Measurements from ENCODE around the gene NUP214. TPM values are rescaled to one million over a fixed set of nuclear protein-coding genes. Genes with fewer than 3 reads are reported as not detected.

The NUP214 gene
- total and polyA plus RNA-seq, 2 of the 8 experiments (the other 6 are each of a cell fraction or from before 2014, with no cell fraction given): 28.6 to 50.2 TPM

DNA sequence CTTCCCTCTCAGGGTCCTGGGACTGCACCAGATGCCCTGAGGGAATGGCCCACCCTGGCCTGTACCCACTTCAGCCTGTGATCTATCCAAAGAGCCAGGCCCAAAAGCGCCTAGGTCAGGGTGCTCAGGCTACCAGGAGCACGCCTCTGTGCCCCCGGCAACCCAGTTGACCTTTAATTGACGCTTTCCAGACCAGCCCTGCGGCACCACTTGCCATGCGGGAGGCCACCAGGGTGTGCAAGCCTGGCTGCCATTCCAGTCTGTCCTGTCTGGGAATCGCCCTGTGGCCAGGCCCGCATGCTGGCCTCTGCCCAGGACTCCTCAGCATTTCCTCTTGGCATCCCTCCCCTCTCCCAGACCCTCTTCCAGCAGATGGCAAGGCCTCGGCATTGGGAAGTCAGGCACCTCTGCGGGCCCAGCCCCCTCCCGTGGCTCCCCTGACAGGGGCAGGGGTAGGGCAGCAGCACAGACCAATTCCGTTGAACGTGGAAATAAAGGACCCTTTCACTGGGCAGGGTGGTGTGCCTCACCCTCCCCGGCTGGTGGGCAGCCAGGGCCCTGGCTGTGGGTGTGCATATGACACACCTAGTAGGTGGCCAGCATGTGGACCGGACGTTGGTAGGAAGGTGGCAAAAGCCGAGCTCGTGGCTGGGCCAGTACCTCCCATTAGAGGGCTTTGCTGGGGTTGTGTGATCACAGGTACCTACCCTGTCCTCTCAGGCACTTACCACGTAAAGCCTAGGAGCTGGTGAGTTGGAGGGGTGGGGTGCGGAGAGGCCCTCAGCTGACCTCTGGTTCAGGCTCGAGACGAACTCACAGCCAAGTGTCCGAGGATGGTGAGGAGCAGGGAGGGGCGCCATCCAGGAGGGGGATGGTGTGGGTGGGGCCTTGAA lies 32.6 kb upstream of the NUP214 start:
- peaks cover 3% of the 10 kb centered on the region; the same call in 1 of the 2 replicates for H3K79me1 ChIP-seq (ENCODE audit: low read depth, low read length)
- no peak overlapping the region for H2BK20ac ChIP-seq (ENCODE audit: low read length)

More for the DNA sequence above, 32.6 kb upstream of the NUP214 start:
- CTCF ChIA-PET (ENCODE audit: partially characterized antibody): interaction anchor here (1.0 to 3.7 kb wide), 4 partner anchors 13 to 67 kb away, joined by 3 to 24 read pairs (median 3); no protein-coding TSS in a partner anchor
- peaks cover 0 to 12% (median 9%) of the 10 kb centered on the region in 4 experiments; a peak in 6 of 7 replicates for H3K4me1 ChIP-seq (replicated peaks in 1 of 4; ENCODE audit: control insufficient read depth in 3 of 4, insufficient read depth in 4 of 4, low read length in 3 of 4)
- peaks cover 0 to 7% of the 10 kb centered on the region in 2 experiments; a peak in 1 of 4 replicates for H3K79me2 ChIP-seq (ENCODE audit: control insufficient read depth in 1 of 2, insufficient read depth in 2 of 2, low read length in 2 of 2)
- H3K56ac ChIP-seq (replicated peaks; ENCODE audit: insufficient read length, low read depth, low read length): no peak overlapping the region
- H2BK5ac ChIP-seq (ENCODE audit: low read depth, low read length): 0 out of 2 replicates have a peak overlapping the region, but pooled peaks have one; percentile 18
- no peaks in the 10 kb centered on the region for H3K9me3 ChIP-seq (ENCODE audit: insufficient read depth in 2 of 2, low read depth in 1 of 2, low read length in 1 of 2)
- H4K5ac ChIP-seq (ENCODE audit: insufficient read length, low read depth, low read length): no peak overlapping the region
- no peak overlapping the region for H2BK120ac ChIP-seq (replicated peaks; ENCODE audit: low read depth, low read length)
- peaks cover 5% of the 10 kb centered on the region for H3K23me2 ChIP-seq (ENCODE audit: low read depth, low read length)
- 88% methylated on average over 22 of the region's 24 CpGs; no CpG with 5 or more reads in 1 of the 2 experiments for WGBS, 2 experiments (ENCODE audit: extremely low coverage in 1 of 2, insufficient coverage in 1 of 2, insufficient read length in 1 of 2, insufficient replicate concordance in 2 of 2, low coverage in 1 of 2, low lambda C conversion rate in 2 of 2, missing lambda C conversion rate in 1 of 2)
- H4K91ac ChIP-seq (replicated peaks; ENCODE audit: insufficient read length, low read length): no peak overlapping the region
- H3K23ac ChIP-seq (ENCODE audit: insufficient read length): no peak overlapping the region
- no peak overlapping the region for H2BK12ac ChIP-seq (ENCODE audit: low read depth, low read length)
- H3K4ac ChIP-seq (replicated peaks; ENCODE audit: insufficient read length, low read depth, low read length): no peak overlapping the region
- no peak overlapping the region; the same call in 1 of the 2 replicates for H3K18ac ChIP-seq (ENCODE audit: extremely low read depth, low read length)
- no peak overlapping the region for H2AK5ac ChIP-seq (ENCODE audit: low read depth, low read length)
- DNase-seq (ENCODE audit: low read depth in 1 of 2, low spot score in 2 of 2) (no peak), FAIRE-seq (no peak)
- no peak overlapping the region for H3K4me3 ChIP-seq (ENCODE audit: extremely low read depth in 1 of 4, insufficient read depth in 2 of 4, low read depth in 3 of 4, low read length in 4 of 4)
- no peak overlapping the region for H3K4me2 ChIP-seq (ENCODE audit: insufficient read depth in 1 of 2, low read depth in 2 of 2, low read length in 2 of 2)
- POLR2A ChIA-PET (ENCODE audit: partially characterized antibody): interaction anchor here (0.6 to 29.0 kb wide), 5 partner anchors 10 to 443 kb away, joined by 3 to 751 read pairs (median 3); partner anchors contain the start of gene NUP214
- H2BK15ac ChIP-seq (ENCODE audit: low read length): 0 out of 2 replicates have a peak overlapping the region, but pooled peaks have one; percentile 72
- peaks cover 0 to 7% of the 10 kb centered on the region in 2 experiments for H4K20me1 ChIP-seq (replicated peaks in 1 of 2; ENCODE audit: control insufficient read depth in 1 of 2, insufficient read depth in 2 of 2, low read length in 2 of 2)
- H4K8ac ChIP-seq (ENCODE audit: extremely low read depth, insufficient read depth, low read length): peak overlapping the region; percentile 35
- H3K9ac ChIP-seq (replicated peaks in 1 of 4; ENCODE audit: extremely low read depth in 1 of 4, low read depth in 3 of 4, low read length in 3 of 4): no peak overlapping the region
- no peak overlapping the region for H2AFZ ChIP-seq (ENCODE audit: low read length)
- no peaks in the 10 kb centered on the region; a peak in 1 of 7 replicates for H3K27me3 ChIP-seq (replicated peaks in 1 of 4; ENCODE audit: control insufficient read depth in 3 of 4, extremely low read depth in 1 of 4, insufficient read depth in 3 of 4, low read length in 3 of 4)
- peaks cover 0 to 3% (median 0%) of the 10 kb centered on the region in 4 experiments; a peak in 1 of 8 replicates for H3K36me3 ChIP-seq (ENCODE audit: control insufficient read depth in 2 of 4, insufficient read depth in 4 of 4, low read length in 3 of 4)
- no peak overlapping the region; the same call in 1 of the 2 replicates for H3K27ac ChIP-seq (ENCODE audit: low read depth, low read length)
- no peak overlapping the region for H3K14ac ChIP-seq (ENCODE audit: insufficient read length)

Data from H1 (cell line).